Thoracic aorta (tissue), 2 donors: Measurements from ENCODE around the gene ZDHHC8. TPM values are rescaled to one million over a fixed set of nuclear protein-coding genes. Genes with fewer than 3 reads are reported as not detected.
A peak's percentile ranks its signal among the peaks of the same experiment; 100 is the strongest.

Experiments
- ATAC-seq: fragments of 150-250 bp; one replicate; pipeline ENCODE4 v1.8.0; 2017; ENCODE audit warnings: low read depth; ENCODE audit not compliant: insufficient number of reproducible peaks, low FRiP score
- DNase-seq: peaks from one replicate; pipeline ENCODE4 v3.0.0-alpha.2; 2020; ENCODE audit warnings: low spot score
- H3K27ac ChIP-seq, 2 donors: fragments of 200-600 bp; sonication (generic); 1 replicate in 1 of 2; 2 replicates in 1 of 2; pipeline ENCODE4 v1.5.1; 2016; ENCODE audit warnings: mild to moderate bottlenecking in 2 of 2, moderate library complexity in 2 of 2
- H3K27me3 ChIP-seq: fragments of 200-600 bp; sonication (generic); replicated peaks from 2 replicates; pipeline ENCODE4 v1.6.0; 2016; ENCODE audit warnings: mild to moderate bottlenecking; ENCODE audit not compliant: insufficient read depth
- H3K36me3 ChIP-seq: fragments of 200-600 bp; sonication (generic); one replicate; pipeline ENCODE4 v1.5.1; 2016
- H3K4me1 ChIP-seq, 2 donors: fragments of 200-600 bp; sonication (generic); 1 replicate in 1 of 2; 2 replicates in 1 of 2; pipeline versions ENCODE4 v1.5.1 to v1.6.0; 2016; ENCODE audit warnings: low read depth in 2 of 2, mild to moderate bottlenecking in 1 of 2; ENCODE audit not compliant: control insufficient read depth in 1 of 2
- H3K4me3 ChIP-seq: fragments of 200-600 bp; sonication (generic); 2 replicates; pipeline ENCODE4 v1.5.1; 2016; ENCODE audit warnings: mild to moderate bottlenecking
- H3K9me3 ChIP-seq: fragments of 200-600 bp; sonication (generic); 2 replicates; pipeline ENCODE4 v1.5.1; 2016
- CTCF ChIP-seq: fragments of 200-600 bp; sonication (generic); IDR thresholded peaks from one replicate; pipeline ENCODE4 v1.5.1; 2019; ENCODE audit warnings: antibody characterized with exemption
- total RNA-seq, 2 donors: library from RNA; depleted of rRNA; stranded (reverse); fragments of >200 nt; gene quantifications; one replicate each; pipeline versions ENCODE4 v1.1.0 to v1.2.3, GENCODE V29; 2016

The ZDHHC8 gene
- total RNA-seq, 2 donors from 2014 or later, result 14.8 to 49.8 TPM

GRCh38 chr22:20128902-20129746 lies 2.5 kb upstream of the ZDHHC8 start:
- no peaks in the 10 kb centered on the region for H3K27me3 ChIP-seq
- no peak for ATAC-seq
- DNase-seq, result no peak
- H3K36me3 ChIP-seq, result peaks cover 17% of the 10 kb centered on the region
- TF ChIP-seq CTCF, result peak; percentile 16
- H3K27ac ChIP-seq, result no peak overlapping the region
- no peaks in the 10 kb centered on the region for H3K9me3 ChIP-seq
- no peak overlapping the region for H3K4me3 ChIP-seq
- H3K4me1 ChIP-seq, result peaks cover 11 to 29% of the 10 kb centered on the region in 2 donors

DNA sequence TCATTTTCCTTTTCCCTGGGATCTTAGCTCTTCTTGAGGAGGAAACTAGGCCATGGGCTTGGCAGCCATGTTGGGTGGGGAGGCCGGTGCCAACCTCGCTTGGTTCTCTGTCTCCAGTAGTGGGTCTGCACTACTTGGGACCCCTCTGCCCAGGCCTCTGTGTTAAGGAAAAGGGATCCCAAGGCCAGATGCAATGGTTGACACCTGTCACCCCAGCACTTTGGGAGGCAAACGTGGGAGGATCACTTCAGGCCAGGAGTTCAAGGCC lies 1.9 kb upstream of the ZDHHC8 start:
- ATAC-seq (no peak), DNase-seq (no peak)
- Histone ChIP-seq H3K4me3 (no peak overlapping the region), H3K36me3 (peaks cover 17% of the 10 kb centered on the region), H3K9me3 (no peaks in the 10 kb centered on the region), H3K4me1 (peaks cover 11 to 33% of the 10 kb centered on the region in 2 donors), H3K27me3 (no peaks in the 10 kb centered on the region), H3K27ac (no peak overlapping the region)
- no peak for TF ChIP-seq CTCF

DNA sequence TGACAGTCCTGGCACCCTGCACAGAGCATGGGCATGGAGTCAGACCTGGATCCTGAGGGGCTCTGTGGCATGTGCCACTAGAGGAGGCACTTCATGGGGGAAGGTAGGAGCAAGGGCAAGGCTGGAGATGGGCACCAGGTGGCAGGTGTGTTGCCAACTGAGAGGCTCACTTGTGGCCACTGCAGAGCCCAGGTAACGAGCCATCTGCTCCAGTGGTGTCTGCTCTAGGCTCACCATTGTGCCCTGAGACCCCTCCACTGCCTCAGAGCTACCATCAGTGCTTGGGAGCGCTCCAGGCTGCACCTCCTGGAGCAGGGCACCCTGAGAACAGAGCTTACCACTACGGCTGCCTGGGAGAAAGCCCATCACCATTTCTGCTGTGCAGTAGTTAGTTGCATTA lies 1.3 kb upstream of the ZDHHC8 start:
- Histone ChIP-seq H3K27ac (peak overlapping the region; percentile 93 to 95), H3K4me1 (peaks cover 15 to 38% of the 10 kb centered on the region in 2 donors), H3K4me3 (peak overlapping the region; percentile 90), H3K27me3 (no peaks in the 10 kb centered on the region), H3K9me3 (no peaks in the 10 kb centered on the region), H3K36me3 (peaks cover 15% of the 10 kb centered on the region)
- ATAC-seq, result no peak
- no peak for TF ChIP-seq CTCF
- DNase-seq, result no peak

DNA sequence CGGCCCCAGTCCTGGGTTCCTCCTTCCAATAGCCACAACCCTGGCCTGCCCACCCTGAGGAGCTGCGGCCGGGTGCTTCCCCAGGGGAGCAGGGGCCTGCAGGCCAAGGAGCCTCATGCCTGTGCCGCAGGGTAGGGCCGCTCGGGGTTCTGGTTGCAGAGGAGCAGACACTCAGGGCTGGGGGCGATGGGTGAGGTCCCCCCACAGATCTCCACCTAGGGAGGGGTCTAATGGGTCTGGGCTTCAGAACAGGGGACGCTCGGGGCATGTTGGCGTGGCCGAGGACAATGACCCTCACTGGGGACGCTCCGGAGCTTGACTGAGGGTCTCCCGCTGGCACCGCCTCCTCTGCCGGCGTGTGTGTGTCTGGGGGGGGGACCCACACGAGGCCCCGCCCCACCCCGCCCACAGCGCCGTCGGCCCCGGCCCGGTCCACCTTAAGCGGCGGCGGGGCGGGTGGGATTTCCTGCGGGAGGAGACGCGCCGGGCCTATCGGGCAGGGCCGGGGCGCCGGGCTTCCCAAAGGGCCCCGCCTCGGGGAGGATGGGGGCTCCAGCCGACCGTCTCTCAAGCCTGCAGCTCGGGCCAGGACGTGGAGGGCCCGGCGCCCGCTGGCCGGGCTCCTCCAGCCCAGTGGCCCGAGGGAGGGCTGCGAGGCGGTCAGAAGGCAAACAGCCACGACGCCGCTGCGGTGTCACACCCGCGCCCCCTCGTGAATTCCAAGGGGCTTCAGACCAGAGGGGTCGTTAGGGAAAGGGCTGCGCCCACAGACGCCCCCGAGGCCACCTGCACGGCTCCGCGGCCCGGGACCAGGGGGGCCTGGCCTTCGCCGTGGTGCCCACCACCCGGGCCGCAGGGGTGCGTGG lies 640 bp upstream of the ZDHHC8 start:
- H3K4me1 ChIP-seq, result peaks cover 22 to 45% of the 10 kb centered on the region in 2 donors
- DNase-seq (peak; percentile 68), ATAC-seq (peak; percentile 80)
- H3K9me3 ChIP-seq, result no peaks in the 10 kb centered on the region
- H3K27me3 ChIP-seq, result no peaks in the 10 kb centered on the region
- peak overlapping the region; percentile 93 to 95 for H3K27ac ChIP-seq
- H3K36me3 ChIP-seq, result peaks cover 9% of the 10 kb centered on the region
- peak overlapping the region; percentile 90 for H3K4me3 ChIP-seq
- TF ChIP-seq CTCF, result no peak
